ENCODE results near the gene B4GALNT1. TPM values are rescaled to one million over a fixed set of nuclear protein-coding genes. Genes with fewer than 3 reads are reported as not detected.
"Not testable (repeated sequence)": the region's sequence is repeated elsewhere in the genome, so short reads cannot be mapped to it uniquely, and the experiment has no call there.

Gene B4GALNT1
- polyA plus RNA-seq, 3 donors = not detected

GRCh38 chr12:57590479-57590863 is 42.5 kb downstream of the B4GALNT1 start:
- intact Hi-C loops (cut with micrococcal nuclease) = no loop called here
- no peaks in the 10 kb centered on the region for H4K20me1 ChIP-seq (ENCODE audit: insufficient read depth, low read length)

GRCh38 chr12:57588951-57589610 is 43.9 kb downstream of the B4GALNT1 start:
- Histone ChIP-seq H3K27me3 (ENCODE audit: control insufficient read depth in 2 of 2, insufficient read depth in 2 of 2, low read length in 2 of 2) (peaks cover 5 to 11% of the 10 kb centered on the region in 2 donors), H3K4me1 (ENCODE audit: control insufficient read depth in 1 of 2, insufficient read depth in 2 of 2, low read length in 2 of 2) (peaks cover 30 to 35% of the 10 kb centered on the region in 2 donors)
- H4K20me1 ChIP-seq (ENCODE audit: insufficient read depth, low read length); H3K9me3 Mint-ChIP-seq; H3K27ac Mint-ChIP-seq; H2AFZ ChIP-seq (ENCODE audit: insufficient read depth, low read depth, low read length, poor library complexity, severe bottlenecking); DNase-seq; H3K27ac ChIP-seq (ENCODE audit: low read depth in 1 of 2, low read length in 2 of 2); H3K4me3 Mint-ChIP-seq; H3K9me3 ChIP-seq (replicated peaks in 1 of 2; ENCODE audit: control insufficient read depth in 1 of 2, insufficient read depth in 1 of 2, low read length in 2 of 2); H3K9ac ChIP-seq (ENCODE audit: insufficient read depth, low read length, poor library complexity, severe bottlenecking); H3K36me3 Mint-ChIP-seq; H3K36me3 ChIP-seq (replicated peaks in 1 of 2; ENCODE audit: control insufficient read depth in 1 of 2, insufficient read depth in 2 of 2, low read length in 2 of 2); H3K79me2 ChIP-seq (ENCODE audit: insufficient read depth, low read length); H3K4me2 ChIP-seq (replicated peaks; ENCODE audit: extremely low read depth, low read length, poor library complexity, severe bottlenecking); H3K4me3 ChIP-seq (replicated peaks in 1 of 3; ENCODE audit: low read depth in 2 of 3, low read length in 3 of 3): not testable (repeated sequence)
- intact Hi-C loops (cut with micrococcal nuclease) = loop anchor here in 1 of 2 donors (10.0 kb wide), 1 partner anchor 106 kb away; the partner anchor contains the start of gene OS9
- Mint-ChIP-seq H3K27me3 (ENCODE audit: low read depth in 3 of 3) (peaks cover 2 to 12% (median 7%) of the 10 kb centered on the region in 3 donors), H3K4me1 (peaks cover 38% of the 10 kb centered on the region)
- WGBS (ENCODE audit: insufficient coverage) = 85% methylated on average over 9 of the region's 15 CpGs

More at GRCh38 chr12:57590479-57590863, 42.5 kb downstream of the B4GALNT1 start:
- Histone ChIP-seq H3K9ac (ENCODE audit: insufficient read depth, low read length, poor library complexity, severe bottlenecking) (peak overlapping the region; percentile 72), H3K4me2 (replicated peaks; ENCODE audit: extremely low read depth, low read length, poor library complexity, severe bottlenecking) (peak overlapping the region; percentile 90), H3K27me3 (ENCODE audit: control insufficient read depth in 2 of 2, insufficient read depth in 2 of 2, low read length in 2 of 2) (peaks cover 5 to 11% of the 10 kb centered on the region in 2 donors), H2AFZ (ENCODE audit: insufficient read depth, low read depth, low read length, poor library complexity, severe bottlenecking) (peak overlapping the region; percentile 98), H3K36me3 (replicated peaks in 1 of 2; ENCODE audit: control insufficient read depth in 1 of 2, insufficient read depth in 2 of 2, low read length in 2 of 2) (peaks cover 5 to 16% of the 10 kb centered on the region in 2 donors), H3K79me2 (ENCODE audit: insufficient read depth, low read length) (peaks cover 4% of the 10 kb centered on the region), H3K27ac (ENCODE audit: low read depth in 1 of 2, low read length in 2 of 2) (peak overlapping the region in 1 of 2 donors; percentile 73), H3K4me1 (ENCODE audit: control insufficient read depth in 1 of 2, insufficient read depth in 2 of 2, low read length in 2 of 2) (peaks cover 16 to 21% of the 10 kb centered on the region in 2 donors), H3K4me3 (replicated peaks in 1 of 3; ENCODE audit: low read depth in 2 of 3, low read length in 3 of 3) (peak overlapping the region; percentile 81 to 95 (median 89)), H3K9me3 (replicated peaks in 1 of 2; ENCODE audit: control insufficient read depth in 1 of 2, insufficient read depth in 1 of 2, low read length in 2 of 2) (no peaks in the 10 kb centered on the region)
- peak overlapping the region; percentile 90 to 95 for H3K4me3 Mint-ChIP-seq
- no peak for DNase-seq
- H3K9me3 Mint-ChIP-seq = no peaks in the 10 kb centered on the region
- WGBS (ENCODE audit: insufficient coverage) = no CpG with 5 or more reads among the region's 2 CpGs
- no peak for TF ChIP-seq CTCF (IDR thresholded peaks at IDR 0.05)
- peaks cover 2 to 9% (median 7%) of the 10 kb centered on the region in 3 donors for H3K27me3 Mint-ChIP-seq (ENCODE audit: low read depth in 3 of 3)
- peak overlapping the region in 4 of 7 donors; percentile 45 to 74 (median 51) for H3K27ac Mint-ChIP-seq
- peaks cover 25% of the 10 kb centered on the region for H3K4me1 Mint-ChIP-seq
- peaks cover 13 to 14% of the 10 kb centered on the region in 2 donors for H3K36me3 Mint-ChIP-seq
